ENCODE results near the gene LRRK1. TPM values are rescaled to one million over a fixed set of nuclear protein-coding genes. Genes with fewer than 3 reads are reported as not detected.

LRRK1 gene
- polyA plus RNA-seq, 1 of the 3 experiments (the other 2 are of a cell fraction): 6.9 TPM

DNA sequence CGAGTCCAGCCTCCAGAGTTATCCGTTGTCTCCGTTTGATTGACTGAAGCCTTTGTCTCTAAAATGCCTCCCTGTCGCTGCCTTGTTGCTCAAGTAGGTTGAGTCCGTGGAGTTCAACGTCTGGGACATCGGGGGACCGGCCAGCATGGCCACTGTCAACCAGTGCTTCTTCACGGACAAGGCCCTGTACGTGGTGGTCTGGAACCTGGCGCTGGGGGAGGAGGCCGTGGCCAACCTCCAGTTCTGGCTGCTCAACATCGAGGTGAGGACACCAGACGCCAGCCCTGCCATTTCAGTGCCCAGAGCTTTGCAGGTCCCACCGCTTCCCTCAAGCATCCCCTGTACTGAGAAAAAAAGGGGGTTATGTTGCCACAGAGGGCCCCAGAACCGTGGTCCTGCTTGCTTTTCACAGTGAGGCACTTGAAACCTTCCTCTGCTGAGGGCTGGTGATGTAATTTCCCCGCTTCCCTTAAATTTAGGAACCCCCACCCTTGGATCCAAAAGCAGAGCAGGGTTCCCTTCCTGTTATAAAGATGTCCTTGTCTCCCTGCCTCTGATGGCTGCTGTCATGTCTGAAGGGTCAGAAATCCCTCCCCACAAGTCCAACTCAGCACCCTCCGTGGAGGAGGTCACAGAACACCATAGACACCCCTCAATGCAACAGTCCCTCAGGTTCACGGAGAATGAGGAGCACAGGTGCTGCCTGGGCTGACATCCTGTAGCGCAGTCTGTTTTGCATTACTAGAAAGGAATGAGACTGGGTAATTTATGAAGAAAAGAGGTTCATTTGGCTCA lies 105.7 kb downstream of the LRRK1 start:
- no peak for TF ChIP-seq YY1 (IDR thresholded peaks at IDR 0.05; ENCODE audit: low read depth)
- TF ChIP-seq EZH2phosphoT487 (IDR thresholded peaks at IDR 0.05; ENCODE audit: borderline replicate concordance, low read depth): no peak
- TF ChIP-seq RCOR1 (IDR thresholded peaks at IDR 0.05; ENCODE audit: low read length): no peak
- TF ChIP-seq, protein P1, sequence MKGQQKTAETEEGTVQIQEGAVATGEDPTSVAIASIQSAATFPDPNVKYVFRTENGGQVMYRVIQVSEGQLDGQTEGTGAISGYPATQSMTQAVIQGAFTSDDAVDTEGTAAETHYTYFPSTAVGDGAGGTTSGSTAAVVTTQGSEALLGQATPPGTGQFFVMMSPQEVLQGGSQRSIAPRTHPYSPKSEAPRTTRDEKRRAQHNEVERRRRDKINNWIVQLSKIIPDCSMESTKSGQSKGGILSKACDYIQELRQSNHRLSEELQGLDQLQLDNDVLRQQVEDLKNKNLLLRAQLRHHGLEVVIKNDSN (IDR thresholded peaks at IDR 0.05; ENCODE audit: borderline replicate concordance, low read depth): no peak
- no peak for TF ChIP-seq POLR2AphosphoS5 (IDR thresholded peaks at IDR 0.05; ENCODE audit: low read depth, low read length)
- no peak for TF ChIP-seq RXRA (IDR thresholded peaks at IDR 0.05; ENCODE audit: borderline replicate concordance, low read depth)
- no peaks in the 10 kb centered on the region for H3K9me2 ChIP-seq
- CTCF ChIA-PET: interaction anchor here (1.0 to 1.7 kb wide), 4 partner anchors 9 to 233 kb away, joined by 3 to 14 read pairs (median 6); partner anchors contain the start of gene CHSY1
- no peak overlapping the region for H3K4me2 ChIP-seq
- H3K36me3 ChIP-seq (replicated peaks in 1 of 2; ENCODE audit: control insufficient read depth in 1 of 2, insufficient read depth in 2 of 2, low read length in 1 of 2): peaks cover 0 to 6% of the 10 kb centered on the region in 2 experiments
- no peak overlapping the region for H3K9ac ChIP-seq
- no peak overlapping the region for H2AFZ ChIP-seq (ENCODE audit: low read depth)
- H3K4me1 ChIP-seq (ENCODE audit: control insufficient read depth in 1 of 2, insufficient read depth in 2 of 2, low read depth in 1 of 2, low read length in 1 of 2): no peaks in the 10 kb centered on the region
- H3K79me2 ChIP-seq (ENCODE audit: insufficient read depth): no peaks in the 10 kb centered on the region
- POLR2A ChIA-PET: no interaction called here
- 89% methylated on average over 18 of the region's 20 CpGs for WGBS (ENCODE audit: low lambda C conversion rate)
- no peak for DNase-seq
- H3K27me3 ChIP-seq (ENCODE audit: insufficient read depth): no peaks in the 10 kb centered on the region
- H3K27ac ChIP-seq (ENCODE audit: low read depth in 2 of 2, low read length in 1 of 2): no peak overlapping the region
- no peak overlapping the region for H3K4me3 ChIP-seq (ENCODE audit: low read depth in 2 of 2, low read length in 1 of 2)
- no peaks in the 10 kb centered on the region for H4K20me1 ChIP-seq (ENCODE audit: insufficient read depth)
- H3F3A ChIP-seq (replicated peaks; ENCODE audit: insufficient read depth): no peaks in the 10 kb centered on the region
- no peaks in the 10 kb centered on the region for H3K9me3 ChIP-seq

DNA sequence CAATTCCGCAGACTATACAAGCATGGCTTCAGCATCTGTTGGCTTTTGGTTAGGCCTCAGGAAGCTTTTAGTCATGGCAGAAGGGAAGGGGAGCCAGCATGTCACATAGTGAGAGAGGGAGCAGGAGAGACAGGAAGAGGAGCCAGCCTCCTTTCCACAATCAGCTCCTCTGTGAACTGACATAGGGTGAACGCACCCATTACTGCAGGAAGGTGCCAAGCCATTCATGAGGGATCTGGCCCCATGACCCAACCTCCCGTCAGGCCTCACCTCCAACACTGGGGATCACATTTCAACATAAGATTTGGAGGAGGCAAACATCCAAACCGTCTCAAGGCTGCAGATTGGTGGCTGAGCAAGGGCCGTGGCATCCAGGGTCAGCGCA lies 106.3 kb downstream of the LRRK1 start:
- Histone ChIP-seq H3F3A (replicated peaks; ENCODE audit: insufficient read depth) (no peaks in the 10 kb centered on the region), H3K79me2 (ENCODE audit: insufficient read depth) (no peaks in the 10 kb centered on the region), H3K4me2 (no peak overlapping the region), H3K27me3 (ENCODE audit: insufficient read depth) (no peaks in the 10 kb centered on the region), H2AFZ (ENCODE audit: low read depth) (no peak overlapping the region), H3K27ac (ENCODE audit: low read depth in 2 of 2, low read length in 1 of 2) (no peak overlapping the region), H3K36me3 (replicated peaks in 1 of 2; ENCODE audit: control insufficient read depth in 1 of 2, insufficient read depth in 2 of 2, low read length in 1 of 2) (peaks cover 0 to 6% of the 10 kb centered on the region in 2 experiments), H3K4me1 (ENCODE audit: control insufficient read depth in 1 of 2, insufficient read depth in 2 of 2, low read depth in 1 of 2, low read length in 1 of 2) (no peaks in the 10 kb centered on the region), H3K9me3 (no peaks in the 10 kb centered on the region), H3K9ac (no peak overlapping the region), H4K20me1 (ENCODE audit: insufficient read depth) (no peaks in the 10 kb centered on the region), H3K9me2 (no peaks in the 10 kb centered on the region), H3K4me3 (ENCODE audit: low read depth in 2 of 2, low read length in 1 of 2) (no peak overlapping the region)
- no peak for DNase-seq
- CTCF ChIA-PET: interaction anchor here (1.1 kb wide), 1 partner anchor 10 kb away, joined by 4 read pairs; no protein-coding TSS in a partner anchor
- POLR2A ChIA-PET: no interaction called here
- TF ChIP-seq RAD21 (IDR thresholded peaks at IDR 0.05; ENCODE audit: low read length) (no peak), SIN3A (IDR thresholded peaks at IDR 0.05; ENCODE audit: borderline replicate concordance, low read depth, low read length) (no peak), YY1 (IDR thresholded peaks at IDR 0.05; ENCODE audit: low read depth) (no peak), MEF2A (IDR thresholded peaks at IDR 0.05; ENCODE audit: borderline replicate concordance, low read depth) (no peak), TAF1 (IDR thresholded peaks at IDR 0.05; ENCODE audit: borderline replicate concordance, low read depth, low read length) (no peak), EZH2phosphoT487 (IDR thresholded peaks at IDR 0.05; ENCODE audit: borderline replicate concordance, low read depth) (no peak), RCOR1 (IDR thresholded peaks at IDR 0.05; ENCODE audit: low read length) (no peak)
- TF ChIP-seq, protein P1 (IDR thresholded peaks at IDR 0.05; ENCODE audit: borderline replicate concordance, low read depth): no peak
- TF ChIP-seq, protein P2, sequence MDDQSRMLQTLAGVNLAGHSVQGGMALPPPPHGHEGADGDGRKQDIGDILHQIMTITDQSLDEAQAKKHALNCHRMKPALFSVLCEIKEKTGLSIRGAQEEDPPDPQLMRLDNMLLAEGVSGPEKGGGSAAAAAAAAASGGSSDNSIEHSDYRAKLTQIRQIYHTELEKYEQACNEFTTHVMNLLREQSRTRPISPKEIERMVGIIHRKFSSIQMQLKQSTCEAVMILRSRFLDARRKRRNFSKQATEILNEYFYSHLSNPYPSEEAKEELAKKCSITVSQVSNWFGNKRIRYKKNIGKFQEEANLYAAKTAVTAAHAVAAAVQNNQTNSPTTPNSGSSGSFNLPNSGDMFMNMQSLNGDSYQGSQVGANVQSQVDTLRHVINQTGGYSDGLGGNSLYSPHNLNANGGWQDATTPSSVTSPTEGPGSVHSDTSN (IDR thresholded peaks at IDR 0.05): no peak
- WGBS (ENCODE audit: low lambda C conversion rate): 92% methylated on average over 6 of the region's 6 CpGs
